SKM-1 treated with dmso at 0.1 percent for 144 hours (cell line): ENCODE data around the gene NUP210.
"Not testable (repeated sequence)": the region's sequence is repeated elsewhere in the genome, so short reads cannot be mapped to it uniquely, and the experiment has no call there.

Source experiments
- DNase-seq: peaks from one replicate; lab custom pipeline; 2025; ENCODE audit not compliant: unreplicated experiment; lab: John Stamatoyannopoulos, UW

Gene NUP210

GRCh38 chr3:13420045-13420830 is at the start of gene NUP210:
TSS of gene NUP210 (minus strand) at chr3:13420322. CDS start at chr3:13420226, 96 bp downstream.
- peak; percentile 17 for DNase-seq

DNA sequence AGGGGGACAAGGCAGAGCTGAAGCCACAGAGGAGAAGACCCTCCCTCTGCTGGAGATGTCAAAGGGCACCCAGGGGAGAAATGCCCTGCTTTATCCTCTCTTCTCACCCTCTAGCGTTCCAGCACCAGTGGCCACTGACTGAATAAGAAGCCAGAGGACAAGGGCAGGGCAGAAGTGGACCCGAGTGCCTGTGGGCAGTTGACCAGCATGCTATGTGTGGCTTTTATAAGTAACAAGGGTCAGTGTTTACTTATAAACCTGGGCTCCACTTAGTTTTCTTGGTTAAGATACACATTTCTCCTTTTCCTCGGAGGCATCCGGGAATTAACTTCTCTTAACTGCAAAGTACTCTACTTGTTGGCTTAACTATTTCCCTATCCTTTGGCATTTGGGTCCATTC is 46.7 kb upstream of the NUP210 start:
- DNase-seq, result no peak

DNA sequence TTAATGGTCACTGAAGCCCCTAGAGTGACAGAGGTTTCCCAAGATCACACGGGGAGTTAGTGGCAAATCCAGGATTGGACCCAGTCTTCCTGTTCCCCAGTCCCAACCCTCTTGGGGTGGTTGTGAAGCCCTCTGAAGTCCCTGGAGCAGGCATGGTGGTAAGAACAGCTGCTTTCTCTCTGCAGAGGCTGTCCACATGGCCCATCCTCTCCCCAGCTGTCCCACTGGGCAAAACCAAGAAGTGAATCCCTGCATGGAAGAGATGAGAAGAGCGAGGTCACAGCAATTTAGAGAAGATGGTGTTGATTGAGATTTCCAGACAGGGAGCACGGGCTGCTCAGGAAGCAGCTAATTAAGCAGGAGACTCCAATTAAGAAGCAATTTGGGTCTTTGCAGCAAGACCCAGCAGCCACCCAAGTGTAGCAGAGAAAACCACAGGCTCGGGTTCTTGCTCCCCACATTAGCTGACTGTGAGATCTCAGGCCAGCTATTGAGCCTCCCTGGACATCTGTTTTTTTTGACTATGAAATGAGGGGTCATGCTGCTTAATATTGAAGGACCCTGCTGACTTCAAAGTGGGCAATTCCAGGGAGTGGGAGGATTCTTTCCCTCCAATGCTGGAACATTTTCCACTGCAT is 45.2 kb upstream of the NUP210 start:
- no peak for DNase-seq

DNA sequence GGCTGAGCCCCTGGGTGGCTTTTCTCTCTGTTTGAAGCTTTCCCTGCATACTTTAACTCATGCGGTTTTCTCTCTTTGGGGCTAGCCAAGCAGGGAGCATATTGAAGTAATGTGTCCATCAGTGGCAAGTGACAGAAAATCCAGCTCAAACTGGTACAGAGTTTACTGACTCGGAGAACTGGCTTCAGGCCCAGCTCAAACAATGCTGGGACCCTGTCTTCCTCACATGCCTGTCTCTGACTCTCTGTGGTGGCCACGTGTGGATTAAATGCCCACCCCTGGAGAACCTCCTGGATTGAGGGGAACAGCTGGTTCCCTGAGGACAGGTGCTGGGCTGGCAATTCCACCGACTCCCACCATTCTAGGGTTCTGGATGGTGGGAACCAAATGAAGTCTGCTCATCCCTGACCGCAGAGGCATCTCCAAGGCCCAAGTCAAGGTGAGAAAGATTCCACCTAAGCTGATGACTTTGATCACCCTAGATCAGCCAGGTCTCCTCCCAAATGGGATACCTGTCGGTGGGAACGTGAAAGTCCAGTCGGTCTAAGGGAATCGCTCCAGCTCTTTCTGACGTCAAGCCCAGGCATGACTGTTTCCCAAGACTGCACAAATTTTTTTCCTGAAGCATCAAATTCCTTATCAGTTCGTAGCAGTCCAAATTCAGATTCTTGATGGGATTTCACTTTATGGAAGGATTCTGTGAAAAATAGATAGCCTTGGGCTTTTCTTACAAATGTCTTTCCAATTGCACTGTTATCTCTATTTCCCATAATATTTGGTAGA is 43.7 kb upstream of the NUP210 start:
- no peak for DNase-seq

DNA sequence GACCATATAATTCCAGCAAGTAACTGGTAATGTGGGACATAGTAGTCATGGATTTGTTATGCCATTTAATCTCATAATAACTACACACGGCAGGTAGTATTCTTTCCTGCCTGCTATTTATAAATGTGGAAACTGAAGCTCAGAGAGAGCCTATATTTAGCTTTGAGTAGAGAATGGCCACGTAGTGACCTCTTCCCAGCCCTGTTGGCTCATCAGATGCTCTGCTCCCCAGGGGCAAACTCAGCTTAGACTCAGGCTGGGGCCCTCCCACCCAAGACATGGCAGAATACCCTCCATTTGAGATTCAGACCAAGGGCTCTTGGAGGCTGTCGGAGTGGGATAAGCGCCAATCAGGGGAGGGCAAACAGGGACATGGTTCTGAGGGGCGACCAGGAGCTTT is 42.7 kb upstream of the NUP210 start:
- DNase-seq, result no peak

- no peak for DNase-seq
Observed at GRCh38 chr3:13462125-13462629, 42.1 kb upstream of the NUP210 start.

DNA sequence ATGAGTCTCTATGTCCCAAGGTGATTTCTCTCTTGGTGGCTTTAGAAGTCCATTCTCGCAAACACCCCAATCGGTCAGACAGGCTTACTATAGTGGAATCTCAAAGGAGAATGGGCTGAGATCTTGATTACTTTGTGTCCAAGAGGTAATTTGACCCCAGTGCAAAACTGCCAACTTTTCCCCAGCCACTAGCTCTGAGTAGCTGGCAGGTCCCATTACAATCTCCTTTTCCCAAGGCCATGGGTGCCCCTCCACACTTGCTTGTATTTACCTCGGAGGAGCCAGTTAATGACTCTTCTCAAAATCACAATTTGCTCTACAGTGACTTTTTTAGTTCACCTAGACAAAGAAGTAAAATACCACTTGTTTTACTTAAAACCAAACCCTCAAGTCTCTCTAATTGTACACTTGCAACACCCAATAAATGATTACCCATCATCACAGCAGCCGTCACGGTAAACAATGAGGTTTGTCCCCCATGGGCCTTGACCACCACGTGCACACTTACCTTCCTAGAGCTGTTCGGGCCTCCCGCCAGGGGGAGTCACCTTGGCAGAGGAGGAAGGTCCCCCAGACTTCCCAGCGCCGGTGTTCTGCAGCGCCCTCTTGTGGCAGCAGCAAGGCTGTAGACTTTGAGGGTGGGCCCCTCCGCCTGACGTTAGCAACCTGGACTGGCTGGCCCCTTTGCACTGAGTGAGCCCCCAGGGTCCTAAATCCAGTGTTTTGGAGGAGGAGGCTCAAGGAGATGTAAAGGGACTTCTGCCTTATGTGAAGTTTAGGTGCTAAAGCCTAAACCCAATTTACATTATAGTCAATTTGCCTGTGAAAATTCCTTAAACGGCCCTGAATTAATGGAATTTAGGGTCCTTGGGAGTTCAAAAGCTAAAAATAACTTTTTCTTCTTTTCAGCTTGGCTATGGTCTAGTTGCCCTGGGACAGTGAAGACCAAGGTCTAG is 41.3 kb upstream of the NUP210 start:
- DNase-seq, result peak; percentile 85

GRCh38 chr3:13460341-13460736 is 40.2 kb upstream of the NUP210 start:
- no peak for DNase-seq

DNA sequence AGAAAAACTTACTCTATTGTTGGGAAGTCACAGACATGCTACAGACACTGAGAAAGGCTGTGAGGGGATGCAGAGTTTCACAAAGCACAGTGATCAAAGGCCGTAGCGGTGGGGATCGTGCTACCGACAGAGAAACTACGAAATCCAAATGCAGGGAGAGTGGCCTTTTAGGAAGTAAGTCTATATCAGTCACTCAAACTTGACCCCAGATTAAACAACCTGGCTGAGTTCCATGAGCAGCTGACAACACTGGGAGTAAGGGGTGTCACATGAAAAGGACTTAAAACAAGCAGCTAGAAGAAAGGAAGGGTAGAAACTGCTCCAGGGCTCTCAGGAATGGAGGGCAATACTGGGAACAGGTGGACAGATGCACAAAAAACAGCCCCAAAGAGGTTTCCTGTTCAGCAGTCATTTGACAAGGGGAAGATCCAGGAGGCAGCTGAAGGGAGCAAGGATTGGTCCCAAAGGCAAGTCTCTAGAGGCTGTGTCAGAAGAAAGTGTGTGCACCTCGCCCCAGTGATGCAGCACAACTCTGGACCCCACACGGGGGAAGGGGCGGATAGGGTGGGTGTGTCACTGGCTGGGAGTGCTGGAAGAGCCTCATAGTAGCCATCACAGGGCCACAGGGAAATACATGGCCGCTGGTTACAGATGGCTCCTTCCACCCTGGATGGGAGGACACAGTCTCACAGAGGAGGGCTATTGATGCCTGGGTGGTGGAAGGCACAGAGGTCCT is 39.7 kb upstream of the NUP210 start:
- DNase-seq, result no peak

DNA sequence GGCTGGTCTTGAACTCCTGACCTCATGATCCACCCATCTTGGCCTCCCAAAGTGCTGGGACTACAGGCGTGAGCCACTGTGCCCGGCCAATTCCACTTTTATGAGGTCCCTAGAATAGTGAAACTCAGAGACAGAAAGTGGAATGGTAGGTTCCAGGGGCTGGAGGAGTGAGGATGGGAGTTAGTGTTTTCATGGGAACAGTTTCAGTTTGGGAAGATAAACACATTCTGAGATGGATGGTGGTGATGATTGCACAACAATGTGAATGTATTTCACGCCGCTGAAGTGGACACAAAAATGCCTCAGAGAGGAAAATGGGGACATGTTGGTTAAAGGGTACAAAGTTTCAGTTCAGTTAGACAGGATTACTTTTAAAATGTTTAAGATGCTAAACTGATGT is 37.5 kb upstream of the NUP210 start:
- DNase-seq, result no peak

DNA sequence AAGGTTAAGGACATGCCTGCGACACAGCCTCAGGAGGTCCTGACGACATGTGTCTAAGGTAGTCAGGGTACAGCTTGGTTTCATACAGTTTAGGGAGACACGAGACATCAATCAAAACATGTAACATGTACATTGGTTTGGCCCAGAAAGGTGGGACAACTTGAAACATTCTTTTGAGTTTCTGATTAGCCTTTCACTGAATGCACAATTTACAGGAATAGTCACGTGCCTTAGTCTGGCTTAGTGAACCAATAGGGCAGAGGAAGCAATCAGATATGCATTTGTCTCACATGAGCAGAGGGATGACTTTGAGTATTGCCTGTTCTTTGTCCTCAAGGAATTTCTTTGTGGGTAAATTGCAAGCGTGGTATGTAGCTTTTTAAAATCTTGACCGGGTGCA is 35.5 kb upstream of the NUP210 start:
- DNase-seq, result no peak

DNA sequence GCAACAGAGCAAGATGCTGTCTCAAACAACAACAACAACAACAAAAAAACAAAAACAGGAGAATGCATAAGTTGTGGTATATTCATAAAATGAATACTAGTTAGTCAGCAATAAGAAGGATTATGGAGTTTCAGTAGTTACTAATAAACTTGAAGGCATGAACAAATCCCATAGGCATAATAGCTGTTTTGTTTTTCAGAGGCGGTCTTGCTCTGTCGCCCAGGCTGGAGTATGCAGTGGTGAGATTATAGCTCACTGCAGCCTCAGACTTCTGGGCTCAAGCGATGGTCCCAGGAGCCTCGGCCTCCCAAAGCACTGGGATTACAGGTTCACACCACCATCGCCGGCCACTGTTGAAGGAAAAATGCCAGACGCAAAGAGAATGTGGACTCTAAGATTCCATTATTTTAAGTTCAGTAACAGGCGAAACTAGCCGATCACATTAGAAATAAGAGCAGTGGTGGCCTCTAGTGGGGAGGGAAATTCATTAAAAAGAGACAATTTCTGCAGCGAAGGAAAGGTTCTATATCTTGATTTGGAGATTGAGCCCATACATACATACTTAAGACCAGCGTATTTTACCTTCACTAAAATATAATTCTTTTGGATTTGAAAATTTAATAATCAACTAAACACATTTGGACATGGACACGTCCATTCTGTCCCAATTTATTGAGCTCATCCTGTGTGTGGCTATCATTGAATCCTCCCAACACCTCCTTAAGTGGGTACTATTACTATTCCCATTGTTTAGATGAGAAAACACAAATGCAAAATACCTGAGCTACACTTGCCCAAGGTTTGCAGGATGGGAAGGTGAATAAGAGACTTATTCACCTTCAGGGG is 32.6 kb upstream of the NUP210 start:
- DNase-seq, result peak; percentile 69

DNA sequence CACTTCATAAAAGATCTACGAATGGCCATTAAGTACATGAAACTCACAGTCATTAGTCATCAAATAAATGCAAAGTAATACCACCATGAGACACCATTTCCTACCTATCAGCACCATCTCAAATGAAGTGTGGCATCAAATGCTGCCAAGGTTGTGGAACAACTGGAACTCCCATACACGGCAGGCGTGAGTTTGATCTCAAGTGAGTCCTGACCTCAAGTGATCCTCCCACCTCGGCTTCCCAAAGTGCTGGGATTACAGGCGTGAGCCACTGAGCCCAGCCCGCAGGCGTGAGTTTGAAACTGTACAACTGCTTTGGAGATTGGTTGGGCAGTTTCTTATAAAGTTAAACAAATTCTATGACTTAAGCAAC is 31.2 kb upstream of the NUP210 start:
- no peak for DNase-seq

DNA sequence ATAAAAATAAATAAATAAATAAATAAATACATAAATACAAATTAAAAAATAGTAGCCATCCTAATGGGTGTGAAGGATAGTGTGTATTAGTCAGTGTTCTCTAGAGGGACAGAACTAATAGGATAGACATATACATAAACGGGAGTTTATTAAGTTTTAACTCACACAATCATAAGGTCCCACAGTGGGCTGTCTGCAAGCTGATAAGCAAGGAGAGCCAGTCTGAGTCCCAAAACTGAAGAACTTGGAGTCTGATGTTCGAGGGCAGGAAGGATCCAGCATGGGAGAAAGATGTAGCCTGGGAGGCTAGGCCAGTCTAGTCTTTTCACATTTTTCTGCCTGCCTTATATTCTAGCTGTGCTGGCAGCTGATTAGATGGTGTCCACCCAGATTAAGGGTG is 22.8 kb upstream of the NUP210 start:
- not testable (repeated sequence) for DNase-seq

- no peak for DNase-seq
Observed at GRCh38 chr3:13440204-13440817, 20.2 kb upstream of the NUP210 start.

DNA sequence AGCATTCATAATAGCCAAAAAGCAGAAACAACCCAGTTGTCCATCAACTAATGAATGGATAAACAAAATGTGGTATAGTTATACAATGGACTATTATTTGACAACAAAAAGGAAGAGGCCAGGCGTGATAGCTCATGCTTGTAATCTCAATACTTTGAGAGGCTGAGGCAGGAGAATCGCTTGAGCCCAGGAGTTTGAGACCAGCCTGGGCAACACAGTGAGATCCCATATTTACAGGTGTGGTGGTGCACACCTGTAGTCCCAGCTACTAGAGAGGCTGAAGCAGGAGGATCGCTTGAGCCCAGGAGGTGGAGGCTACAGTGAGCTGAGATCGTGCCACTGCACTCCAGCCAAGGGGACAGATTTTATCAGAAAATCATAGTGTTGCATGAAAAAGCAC is 16.1 kb upstream of the NUP210 start:
- not testable (repeated sequence) for DNase-seq

- DNase-seq, result no peak
Observed at GRCh38 chr3:13433912-13434311, 13.8 kb upstream of the NUP210 start.

- no peak for DNase-seq
Observed at GRCh38 chr3:13432093-13432492, 12.0 kb upstream of the NUP210 start.
